PC-9 (cell line): ENCODE data around the gene SPHK2. TPM values are rescaled to one million over a fixed set of nuclear protein-coding genes. Genes with fewer than 3 reads are reported as not detected.

Experiments
- BruUV-seq: library from RNA; stranded (reverse); fragments of 400-500 nt; replicated peaks from 2 replicates; lab custom pipeline; 2021; lab: Mats Ljungman, UMichigan
- CTCF ChIA-PET: fragments of 300-600 bp; sonication (Branson Sonifier 250); formaldehyde crosslinking; loops from one replicate; lab custom pipeline; 2022; ENCODE audit warnings: antibody characterized with exemption; lab: Charles Lee
- POLR2A ChIA-PET: fragments of 300-600 bp; sonication (Branson Sonifier 250); formaldehyde crosslinking; loops from one replicate; lab custom pipeline; 2022; ENCODE audit warnings: antibody characterized with exemption; ENCODE audit not compliant: unreplicated experiment; lab: Charles Lee
- DNase-seq, 2 experiments: peaks; one replicate each; pipeline versions ENCODE4 v3.0.0 to v3.0.0-alpha.2; 2015 to 2022; ENCODE audit warnings: mixed read lengths in 1 of 2
- H2AFZ ChIP-seq: fragments of 200-600 bp; sonication (generic); 2 replicates; pipeline ENCODE4 v1.8.1; 2017; ENCODE audit warnings: antibody characterized with exemption
- H3F3A ChIP-seq: fragments of 200-600 bp; sonication (generic); 2 replicates; pipeline ENCODE4 v1.8.1; 2017; ENCODE audit warnings: antibody characterized with exemption, mild to moderate bottlenecking, low read depth; ENCODE audit not compliant: insufficient read depth
- H3K27ac ChIP-seq: fragments of 200-600 bp; sonication (generic); 2 replicates; pipeline ENCODE4 v1.6.1; 2016; ENCODE audit warnings: mixed run types
- H3K27me3 ChIP-seq: fragments of 200-600 bp; sonication (generic); 2 replicates; pipeline ENCODE4 v1.6.1; 2016; ENCODE audit warnings: low read depth, mixed run types; ENCODE audit not compliant: insufficient read depth
- H3K36me3 ChIP-seq: fragments of 200-600 bp; sonication (generic); 2 replicates; pipeline ENCODE4 v1.6.1; 2016; ENCODE audit warnings: low read depth, mixed run types
- H3K4me1 ChIP-seq: fragments of 200-600 bp; sonication (generic); replicated peaks from 2 replicates; pipeline ENCODE4 v1.6.1; 2016; ENCODE audit warnings: mixed run types; ENCODE audit not compliant: insufficient read depth
- H3K4me2 ChIP-seq: fragments of 200-600 bp; sonication (generic); 2 replicates; pipeline ENCODE4 v1.6.1; 2017; ENCODE audit warnings: mixed run types
- H3K4me3 ChIP-seq: fragments of 200-600 bp; sonication (generic); 2 replicates; pipeline ENCODE4 v1.6.1; 2016; ENCODE audit warnings: mixed run types
- H3K79me2 ChIP-seq: fragments of 200-600 bp; sonication (generic); 2 replicates; pipeline ENCODE4 v1.6.1; 2017; ENCODE audit warnings: low read depth, mixed run types
- H3K9me2 ChIP-seq: fragments of 200-600 bp; sonication (generic); 2 replicates; pipeline ENCODE4 v1.8.1; 2017; ENCODE audit warnings: mild to moderate bottlenecking; ENCODE audit not compliant: insufficient read depth
- H3K9me3 ChIP-seq: fragments of 200-600 bp; sonication (generic); 2 replicates; pipeline ENCODE4 v1.8.1; 2016; ENCODE audit warnings: low read depth; ENCODE audit not compliant: insufficient read depth
- H4K20me1 ChIP-seq: fragments of 200-600 bp; sonication (generic); 2 replicates; pipeline ENCODE4 v1.8.1; 2017; ENCODE audit not compliant: insufficient read depth
- EZH2 ChIP-seq: fragments of 200-600 bp; sonication (generic); IDR thresholded peaks from 2 replicates; pipeline ENCODE4 v1.8.0; 2017; ENCODE audit warnings: antibody characterized with exemption, low read depth
- intact Hi-C: fragments of 100-400 bp; cut with micrococcal nuclease; formaldehyde crosslinking; loops from one replicate; pipeline ENCODE4 v1.10.0; 2022; ENCODE audit not compliant: unreplicated experiment
- total RNA-seq: library from RNA; stranded (reverse); gene quantifications from 2 replicates; pipeline ENCODE4 v1.2.3, GENCODE V29; 2021
- TF ChIP-seq, protein P1 (sequence below): fragments of 200-600 bp; sonication (generic); conservative IDR thresholded peaks from 2 replicates; pipeline ENCODE4 v1.6.1; 2017; ENCODE audit warnings: mixed run types, antibody characterized with exemption, mild to moderate bottlenecking, moderate library complexity

SPHK2 gene
- total RNA-seq, 1 experiment from 2014 or later: 18.4 TPM

DNA sequence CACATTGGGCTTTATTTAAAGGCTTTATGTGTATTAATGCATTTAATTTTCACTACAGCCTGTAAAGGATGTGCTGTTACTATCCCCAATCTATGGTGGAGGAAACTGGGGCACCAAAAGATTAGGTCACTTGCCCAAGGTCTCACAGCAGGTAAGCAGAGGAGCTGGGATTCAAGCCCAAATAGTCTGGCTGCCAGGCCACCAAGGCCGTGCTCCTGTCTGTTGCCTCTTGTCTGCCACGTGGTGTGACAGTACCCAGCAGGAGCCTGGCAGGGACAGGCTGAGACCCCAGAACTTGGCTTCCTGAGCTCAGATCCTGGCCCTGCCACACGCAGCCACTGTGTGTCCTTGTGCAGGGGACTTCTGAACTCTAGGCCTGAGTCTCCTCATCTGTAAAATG lies 49.0 kb downstream of the SPHK2 start:
- ChIA-PET CTCF (no interaction called here), POLR2A (no interaction called here)
- Histone ChIP-seq H3K27ac (no peak overlapping the region), H3K9me3 (no peaks in the 10 kb centered on the region), H3F3A (0 out of 2 replicates have a peak, but pooled peaks cover 4% of the 10 kb centered on the region), H3K9me2 (no peaks in the 10 kb centered on the region), H4K20me1 (no peaks in the 10 kb centered on the region), H2AFZ (no peak overlapping the region), H3K4me2 (no peak overlapping the region), H3K4me3 (no peak overlapping the region), H3K27me3 (no peaks in the 10 kb centered on the region), H3K36me3 (no peaks in the 10 kb centered on the region), H3K4me1 (no peaks in the 10 kb centered on the region), H3K79me2 (no peaks in the 10 kb centered on the region)
- DNase-seq: no peak
- intact Hi-C loops: no loop called here
- TF ChIP-seq, protein P1, sequence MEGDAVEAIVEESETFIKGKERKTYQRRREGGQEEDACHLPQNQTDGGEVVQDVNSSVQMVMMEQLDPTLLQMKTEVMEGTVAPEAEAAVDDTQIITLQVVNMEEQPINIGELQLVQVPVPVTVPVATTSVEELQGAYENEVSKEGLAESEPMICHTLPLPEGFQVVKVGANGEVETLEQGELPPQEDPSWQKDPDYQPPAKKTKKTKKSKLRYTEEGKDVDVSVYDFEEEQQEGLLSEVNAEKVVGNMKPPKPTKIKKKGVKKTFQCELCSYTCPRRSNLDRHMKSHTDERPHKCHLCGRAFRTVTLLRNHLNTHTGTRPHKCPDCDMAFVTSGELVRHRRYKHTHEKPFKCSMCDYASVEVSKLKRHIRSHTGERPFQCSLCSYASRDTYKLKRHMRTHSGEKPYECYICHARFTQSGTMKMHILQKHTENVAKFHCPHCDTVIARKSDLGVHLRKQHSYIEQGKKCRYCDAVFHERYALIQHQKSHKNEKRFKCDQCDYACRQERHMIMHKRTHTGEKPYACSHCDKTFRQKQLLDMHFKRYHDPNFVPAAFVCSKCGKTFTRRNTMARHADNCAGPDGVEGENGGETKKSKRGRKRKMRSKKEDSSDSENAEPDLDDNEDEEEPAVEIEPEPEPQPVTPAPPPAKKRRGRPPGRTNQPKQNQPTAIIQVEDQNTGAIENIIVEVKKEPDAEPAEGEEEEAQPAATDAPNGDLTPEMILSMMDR: no peak
- TF ChIP-seq EZH2: no peak
- BruUV-seq: no TSS peak

DNA sequence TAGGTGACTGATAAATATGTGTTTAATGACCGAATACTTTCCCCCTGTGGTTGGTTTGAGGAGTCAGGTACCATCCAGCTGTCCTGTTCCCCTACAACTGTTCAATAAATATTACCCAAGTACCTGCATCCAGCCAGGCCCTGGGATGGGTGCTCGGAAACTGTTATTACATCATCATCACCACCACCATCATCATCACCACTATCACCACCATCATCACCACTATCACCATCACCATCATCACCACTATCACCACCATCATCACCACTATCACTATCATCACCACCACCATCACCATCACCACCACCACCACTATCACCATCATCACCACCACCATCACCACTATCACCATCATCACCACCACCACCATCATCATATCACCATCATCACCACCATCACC lies 49.5 kb downstream of the SPHK2 start:
- TF ChIP-seq EZH2: no peak
- TF ChIP-seq, protein P1: no peak
- Histone ChIP-seq H3K9me2 (no peaks in the 10 kb centered on the region), H2AFZ (no peak overlapping the region), H3K4me3 (no peak overlapping the region), H3K27me3 (no peaks in the 10 kb centered on the region), H3F3A (0 out of 2 replicates have a peak, but pooled peaks cover 4% of the 10 kb centered on the region), H3K27ac (no peak overlapping the region), H3K4me2 (no peak overlapping the region), H3K4me1 (no peaks in the 10 kb centered on the region), H3K9me3 (no peaks in the 10 kb centered on the region), H4K20me1 (no peaks in the 10 kb centered on the region), H3K36me3 (no peaks in the 10 kb centered on the region), H3K79me2 (no peaks in the 10 kb centered on the region)
- no TSS peak for BruUV-seq
- intact Hi-C loops: no loop called here
- CTCF ChIA-PET: no interaction called here
- POLR2A ChIA-PET: no interaction called here
- no peak for DNase-seq

DNA sequence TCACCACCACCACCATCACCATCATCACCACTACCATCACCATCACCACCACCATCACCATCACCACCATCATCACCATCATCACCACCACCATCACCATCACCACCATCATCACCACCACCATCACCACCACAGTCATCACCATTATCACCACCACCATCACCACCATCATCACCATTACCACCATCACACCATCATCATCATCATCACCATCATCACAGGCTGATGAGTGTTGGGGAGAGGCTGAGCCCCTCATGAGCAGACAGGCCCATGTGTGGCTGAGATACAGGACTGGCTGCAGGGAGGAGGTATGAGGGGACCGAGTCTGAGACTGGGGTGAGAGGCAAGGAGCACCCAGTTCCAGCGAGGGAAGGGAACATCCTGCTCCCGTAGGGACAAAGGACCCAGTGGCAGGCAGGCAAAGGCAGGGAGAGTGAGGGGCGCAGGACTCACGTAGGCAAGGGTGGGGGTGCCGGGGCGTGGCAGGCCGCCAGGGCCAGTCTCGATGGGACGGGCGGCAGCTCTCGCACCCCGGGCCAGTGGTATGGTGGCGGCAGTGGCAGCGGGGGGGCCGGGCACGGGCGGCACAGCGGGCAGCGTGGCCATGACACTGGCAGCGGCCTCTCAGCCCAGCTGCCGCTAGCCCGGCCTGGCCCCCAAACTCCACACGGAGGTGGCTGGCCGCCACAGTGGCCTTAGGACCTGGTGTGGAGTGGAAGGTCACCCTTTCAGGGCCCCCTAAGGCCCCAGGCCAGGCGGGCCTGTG lies 50.8 kb downstream of the SPHK2 start:
- intact Hi-C loops: no loop called here
- Histone ChIP-seq H3K4me1 (no peaks in the 10 kb centered on the region), H3K4me2 (no peak overlapping the region), H2AFZ (no peak overlapping the region), H3K9me3 (no peaks in the 10 kb centered on the region), H3K36me3 (no peaks in the 10 kb centered on the region), H3K79me2 (no peaks in the 10 kb centered on the region), H3K4me3 (no peak overlapping the region), H3K27me3 (no peaks in the 10 kb centered on the region), H4K20me1 (no peaks in the 10 kb centered on the region), H3F3A (0 out of 2 replicates have a peak, but pooled peaks cover 4% of the 10 kb centered on the region), H3K9me2 (no peaks in the 10 kb centered on the region), H3K27ac (no peak overlapping the region)
- CTCF ChIA-PET: no interaction called here
- POLR2A ChIA-PET: no interaction called here
- BruUV-seq: no TSS peak
- no peak for DNase-seq
- TF ChIP-seq, protein P1: no peak
- TF ChIP-seq EZH2: no peak
